Stomach (tissue), 9 donors: ENCODE results near the gene DYRK1B. TPM values are rescaled to one million over a fixed set of nuclear protein-coding genes. Genes with fewer than 3 reads are reported as not detected.

Experiments used
- DNase-seq, 2 donors: peaks; one replicate each; pipeline versions ENCODE4 v3.0.0 to v3.0.0-alpha.2; 2013 to 2019
- H3K27ac ChIP-seq, 5 donors: fragments of 200-600 bp in 4 of 5; sonication (generic) in 4 of 5; one replicate each; pipeline ENCODE4 v1.5.1; 2013 to 2019; ENCODE audit warnings: mild to moderate bottlenecking in 1 of 5, moderate library complexity in 1 of 5
- H3K27me3 ChIP-seq, 3 donors: fragments of 200-600 bp; sonication (generic); one replicate each; pipeline ENCODE4 v1.5.1; 2017 to 2019; ENCODE audit warnings: mixed run types in 1 of 3
- H3K36me3 ChIP-seq, 4 donors: fragments of 200-600 bp; sonication (generic); 1 replicate in 3 of 4; 2 replicates in 1 of 4; pipeline ENCODE4 v1.5.1; 2016 to 2019
- H3K4me1 ChIP-seq, 4 donors: fragments of 200-600 bp; sonication (generic); one replicate each; pipeline ENCODE4 v1.5.1; 2016 to 2019
- H3K4me3 ChIP-seq, 4 donors: fragments of 200-600 bp; sonication (generic) in 3 of 4; one replicate each; pipeline ENCODE4 v1.5.1; 2016 to 2019; ENCODE audit warnings: mild to moderate bottlenecking in 1 of 4
- H3K9me3 ChIP-seq, 4 donors: fragments of 200-600 bp; sonication (generic); one replicate each; pipeline ENCODE4 v1.5.1; 2016 to 2019
- EP300 ChIP-seq: sonication (generic); formaldehyde crosslinking; IDR thresholded peaks from one replicate; pipeline ENCODE4 v1.6.1; 2017; ENCODE audit warnings: antibody characterized with exemption
- POLR2A ChIP-seq, 4 donors: fragments of 450-650 bp; IDR thresholded peaks; one replicate each; pipeline ENCODE4 v1.6.1; 2016; ENCODE audit warnings: antibody characterized with exemption in 4 of 4, control low read depth in 2 of 4, mild to moderate bottlenecking in 1 of 4, moderate library complexity in 1 of 4
- POLR2AphosphoS5 ChIP-seq, 3 donors: sonication (generic); formaldehyde crosslinking; IDR thresholded peaks; one replicate each; pipeline ENCODE4 v1.6.1; 2016; ENCODE audit warnings: antibody characterized with exemption in 3 of 3
- WGBS, 5 donors: extraction: QIAGEN DNeasy Blood & Tissue Kit in 3 of 5; methylation state at CpG; one replicate each; pipeline versions ENCODE4 v1.1.5 to v1.1.7; 2013 to 2018; 5-methylcytosine and 5-hydroxymethylcytosine counted together
- intact Hi-C: fragments of 100-400 bp; cut with DNase I; formaldehyde crosslinking; loops from one replicate; pipeline ENCODE4 v1.15.1; 2023; ENCODE audit warnings: low total_unique reads
- polyA plus RNA-seq, 3 donors: library from polyadenylated mRNA; stranded (reverse); fragments of 200-250 nt; gene quantifications; one replicate each; pipeline ENCODE4 v1.2.3, GENCODE V29; 2013
- total RNA-seq, 5 donors: library from RNA; depleted of rRNA; stranded (reverse); fragments of >200 nt; gene quantifications; one replicate each; pipeline versions ENCODE4 v1.1.0 to v1.2.3, GENCODE V29; 2014 to 2016
- TF ChIP-seq, protein P1 (sequence below), 7 experiments: fragments of 450-650 bp in 4 of 7; fragments of 200-600 bp in 3 of 7; sonication (generic) in 3 of 7; IDR thresholded peaks; one replicate each; pipeline ENCODE4 v1.5.1; 2016 to 2019; ENCODE audit warnings: antibody characterized with exemption in 7 of 7, control low read depth in 2 of 7, mild to moderate bottlenecking in 1 of 7
- donor health status: healthy with polysubstance abuse.
- donor health status: Bipolar disorder and iron deficiency.
- donor health status: healthy.

DYRK1B gene
- total and polyA plus RNA-seq, 8 donors = 3.9 to 28.4 (median 9.9) TPM

DNA sequence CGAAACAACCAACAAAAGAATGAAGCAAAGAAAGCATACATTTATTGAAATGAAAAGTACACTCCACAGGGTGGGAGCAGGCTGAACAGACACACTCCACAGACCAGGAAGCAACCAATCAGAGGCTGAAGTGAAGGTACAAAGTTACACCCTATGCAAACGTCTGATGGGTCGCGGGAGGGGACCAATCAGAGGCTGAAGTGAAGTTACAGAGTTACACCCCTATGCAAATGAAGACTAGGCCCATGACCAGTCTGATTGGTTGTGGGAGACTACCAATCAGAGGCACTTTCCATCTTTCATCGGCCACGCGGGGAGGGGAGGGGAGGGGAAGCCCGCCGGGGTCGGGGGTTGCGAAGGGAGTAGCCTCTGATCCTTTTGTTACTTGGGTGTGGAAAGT is 24.6 kb upstream of the DYRK1B start:
- WGBS, 5 donors = 31 to 86% (median 59%) methylated on average over 10 to 11 of the region's 11 CpGs
- Histone ChIP-seq H3K27me3 (peaks cover 0 to 5% (median 0%) of the 10 kb centered on the region in 3 donors), H3K4me3 (no peak overlapping the region), H3K36me3 (peaks cover 0 to 9% (median 2%) of the 10 kb centered on the region in 4 donors), H3K27ac (no peak overlapping the region), H3K4me1 (no peaks in the 10 kb centered on the region), H3K9me3 (no peaks in the 10 kb centered on the region)
- intact Hi-C loops = no loop called here
- no peak for TF ChIP-seq EP300
- TF ChIP-seq POLR2AphosphoS5 (IDR thresholded peaks at IDR 0.05) = no peak
- TF ChIP-seq, protein P1, sequence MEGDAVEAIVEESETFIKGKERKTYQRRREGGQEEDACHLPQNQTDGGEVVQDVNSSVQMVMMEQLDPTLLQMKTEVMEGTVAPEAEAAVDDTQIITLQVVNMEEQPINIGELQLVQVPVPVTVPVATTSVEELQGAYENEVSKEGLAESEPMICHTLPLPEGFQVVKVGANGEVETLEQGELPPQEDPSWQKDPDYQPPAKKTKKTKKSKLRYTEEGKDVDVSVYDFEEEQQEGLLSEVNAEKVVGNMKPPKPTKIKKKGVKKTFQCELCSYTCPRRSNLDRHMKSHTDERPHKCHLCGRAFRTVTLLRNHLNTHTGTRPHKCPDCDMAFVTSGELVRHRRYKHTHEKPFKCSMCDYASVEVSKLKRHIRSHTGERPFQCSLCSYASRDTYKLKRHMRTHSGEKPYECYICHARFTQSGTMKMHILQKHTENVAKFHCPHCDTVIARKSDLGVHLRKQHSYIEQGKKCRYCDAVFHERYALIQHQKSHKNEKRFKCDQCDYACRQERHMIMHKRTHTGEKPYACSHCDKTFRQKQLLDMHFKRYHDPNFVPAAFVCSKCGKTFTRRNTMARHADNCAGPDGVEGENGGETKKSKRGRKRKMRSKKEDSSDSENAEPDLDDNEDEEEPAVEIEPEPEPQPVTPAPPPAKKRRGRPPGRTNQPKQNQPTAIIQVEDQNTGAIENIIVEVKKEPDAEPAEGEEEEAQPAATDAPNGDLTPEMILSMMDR (IDR thresholded peaks at IDR 0.05) = no peak
- TF ChIP-seq POLR2A (IDR thresholded peaks at IDR 0.05) = no peak
- DNase-seq = peak in 1 of 2 donors; percentile 44

DNA sequence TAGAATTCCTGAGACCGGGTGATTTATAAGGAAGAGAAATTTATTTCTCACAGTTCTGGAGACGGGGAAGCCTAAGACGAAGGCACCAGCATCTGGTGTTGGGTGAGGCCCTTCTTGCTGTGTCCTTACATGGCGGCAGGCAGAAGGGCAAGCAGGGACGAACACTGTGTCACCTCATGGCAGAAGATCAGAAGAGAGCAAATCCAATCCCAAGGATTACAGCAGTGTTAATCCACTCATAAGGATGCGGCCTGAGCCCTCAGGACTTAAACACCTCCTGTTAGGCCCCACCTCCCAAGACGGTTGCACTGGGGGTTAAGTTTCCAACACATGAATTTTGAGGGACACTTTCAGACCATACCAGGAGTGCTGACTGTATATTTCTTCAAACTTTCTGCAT is 18.9 kb upstream of the DYRK1B start:
- H3K27me3 ChIP-seq = no peaks in the 10 kb centered on the region
- WGBS, 5 donors = 90 to 96% (median 91%) methylated on average over 7 of the region's 7 CpGs
- H3K4me3 ChIP-seq = no peak overlapping the region
- H3K9me3 ChIP-seq = no peaks in the 10 kb centered on the region
- no peak overlapping the region for H3K27ac ChIP-seq
- no peak for DNase-seq
- TF ChIP-seq EP300 (no peak), POLR2A (IDR thresholded peaks at IDR 0.05) (no peak), POLR2AphosphoS5 (IDR thresholded peaks at IDR 0.05) (no peak)
- TF ChIP-seq, protein P1 (IDR thresholded peaks at IDR 0.05) = no peak
- intact Hi-C loops = no loop called here
- H3K4me1 ChIP-seq = no peaks in the 10 kb centered on the region
- H3K36me3 ChIP-seq = no peaks in the 10 kb centered on the region

DNA sequence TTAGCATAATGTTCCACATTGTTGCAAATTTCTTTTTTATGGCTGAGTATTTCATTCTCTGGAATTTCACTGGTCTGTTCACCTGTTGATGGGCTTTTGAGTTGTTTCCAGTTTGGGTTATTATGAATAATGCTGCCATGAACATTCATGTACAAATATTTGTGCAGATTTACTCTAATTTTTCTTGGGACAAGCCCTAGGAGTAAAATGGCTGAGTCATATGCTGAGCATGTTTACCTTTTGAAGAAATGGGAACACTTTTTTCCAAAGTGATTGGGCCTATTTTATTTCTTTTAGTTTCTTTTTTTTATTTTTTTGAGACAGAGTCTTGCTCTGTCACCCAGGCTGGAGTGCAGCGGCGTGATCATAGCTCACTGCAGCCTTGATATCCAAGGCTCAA is 16.9 kb upstream of the DYRK1B start:
- intact Hi-C loops = no loop called here
- H3K9me3 ChIP-seq = no peaks in the 10 kb centered on the region
- no peak for DNase-seq
- WGBS, 5 donors = 55 to 90% (median 65%) methylated on average over 2 of the region's 2 CpGs
- peaks cover 10 to 11% (median 11%) of the 10 kb centered on the region in 4 donors for H3K4me1 ChIP-seq
- no peaks in the 10 kb centered on the region for H3K27me3 ChIP-seq
- no peak overlapping the region for H3K27ac ChIP-seq
- no peaks in the 10 kb centered on the region for H3K36me3 ChIP-seq
- no peak overlapping the region for H3K4me3 ChIP-seq
- TF ChIP-seq EP300 (no peak), POLR2A (IDR thresholded peaks at IDR 0.05) (no peak), POLR2AphosphoS5 (IDR thresholded peaks at IDR 0.05) (no peak)
- TF ChIP-seq, protein P1 (IDR thresholded peaks at IDR 0.05) = no peak

DNA sequence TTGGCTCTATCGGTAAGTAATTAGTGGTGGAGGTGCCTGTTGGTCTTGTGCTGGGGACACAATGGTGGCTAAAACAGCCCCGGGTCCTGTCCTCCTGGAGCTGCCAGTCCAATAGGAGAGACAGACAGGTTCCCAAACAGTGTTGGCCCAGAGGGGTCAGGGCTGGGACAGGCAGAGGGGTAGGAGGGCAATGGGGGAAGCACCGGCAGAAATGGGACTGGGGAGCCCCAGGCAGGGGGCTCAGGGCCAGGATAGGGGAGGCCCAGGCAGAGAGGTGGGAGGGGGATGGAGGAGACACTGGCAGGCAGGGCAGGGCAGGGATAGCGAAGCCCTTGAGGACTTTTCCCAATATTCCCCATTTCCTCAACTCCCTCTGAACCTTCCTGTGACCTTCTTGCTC is 14.4 kb upstream of the DYRK1B start:
- no peak for DNase-seq
- H3K27me3 ChIP-seq = no peaks in the 10 kb centered on the region
- H3K4me1 ChIP-seq = peaks cover 19 to 35% (median 35%) of the 10 kb centered on the region in 4 donors
- intact Hi-C loops = no loop called here
- H3K9me3 ChIP-seq = no peaks in the 10 kb centered on the region
- no peaks in the 10 kb centered on the region for H3K36me3 ChIP-seq
- WGBS, 5 donors = 91 to 98% (median 96%) methylated on average over 4 of the region's 4 CpGs
- H3K4me3 ChIP-seq = no peak overlapping the region
- no peak overlapping the region for H3K27ac ChIP-seq
- no peak for TF ChIP-seq POLR2A (IDR thresholded peaks at IDR 0.05)
- TF ChIP-seq EP300 = no peak
- TF ChIP-seq, protein P1 (IDR thresholded peaks at IDR 0.05) = no peak
- no peak for TF ChIP-seq POLR2AphosphoS5 (IDR thresholded peaks at IDR 0.05)
